Stomach (tissue), 4 donors: Measurements from ENCODE around the gene HMGN5.

Experiments
- POLR2AphosphoS5 ChIP-seq, 3 donors: sonication (generic); formaldehyde crosslinking; IDR thresholded peaks; one replicate each; pipeline ENCODE4 v1.6.1; 2016; ENCODE audit warnings: antibody characterized with exemption in 3 of 3
- TF ChIP-seq, protein P1 (sequence below), 7 experiments: fragments of 450-650 bp in 4 of 7; fragments of 200-600 bp in 3 of 7; sonication (generic) in 3 of 7; IDR thresholded peaks; one replicate each; pipeline ENCODE4 v1.5.1; 2016 to 2019; ENCODE audit warnings: antibody characterized with exemption in 7 of 7, control low read depth in 2 of 7, mild to moderate bottlenecking in 1 of 7

DNA sequence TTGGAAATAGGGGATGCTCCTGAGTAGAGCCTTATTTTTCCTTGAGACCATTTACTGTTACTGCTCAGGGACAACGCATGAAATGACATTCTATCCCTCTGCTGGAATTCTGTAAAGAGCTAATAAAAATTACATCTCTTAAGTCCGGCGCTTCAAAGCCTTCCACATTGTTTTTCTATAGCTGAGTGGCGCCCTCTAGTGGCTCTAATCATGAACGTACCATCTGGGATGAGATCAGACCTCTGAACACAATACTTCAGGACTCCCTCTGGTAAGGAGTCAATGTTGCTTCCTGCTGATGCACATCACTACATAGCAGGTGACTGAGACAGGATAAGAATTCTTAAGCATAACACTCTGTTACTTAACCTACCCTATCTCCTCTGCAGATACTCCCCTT lies 6.0 kb downstream of the HMGN5 start:
- TF ChIP-seq, protein P1, sequence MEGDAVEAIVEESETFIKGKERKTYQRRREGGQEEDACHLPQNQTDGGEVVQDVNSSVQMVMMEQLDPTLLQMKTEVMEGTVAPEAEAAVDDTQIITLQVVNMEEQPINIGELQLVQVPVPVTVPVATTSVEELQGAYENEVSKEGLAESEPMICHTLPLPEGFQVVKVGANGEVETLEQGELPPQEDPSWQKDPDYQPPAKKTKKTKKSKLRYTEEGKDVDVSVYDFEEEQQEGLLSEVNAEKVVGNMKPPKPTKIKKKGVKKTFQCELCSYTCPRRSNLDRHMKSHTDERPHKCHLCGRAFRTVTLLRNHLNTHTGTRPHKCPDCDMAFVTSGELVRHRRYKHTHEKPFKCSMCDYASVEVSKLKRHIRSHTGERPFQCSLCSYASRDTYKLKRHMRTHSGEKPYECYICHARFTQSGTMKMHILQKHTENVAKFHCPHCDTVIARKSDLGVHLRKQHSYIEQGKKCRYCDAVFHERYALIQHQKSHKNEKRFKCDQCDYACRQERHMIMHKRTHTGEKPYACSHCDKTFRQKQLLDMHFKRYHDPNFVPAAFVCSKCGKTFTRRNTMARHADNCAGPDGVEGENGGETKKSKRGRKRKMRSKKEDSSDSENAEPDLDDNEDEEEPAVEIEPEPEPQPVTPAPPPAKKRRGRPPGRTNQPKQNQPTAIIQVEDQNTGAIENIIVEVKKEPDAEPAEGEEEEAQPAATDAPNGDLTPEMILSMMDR (IDR thresholded peaks at IDR 0.05), result peak in 4 of 7 experiments; percentile 30 to 59 (median 38)
- TF ChIP-seq POLR2AphosphoS5 (IDR thresholded peaks at IDR 0.05), result no peak
